ENCODE results near the gene C14orf119.

C14orf119 gene

DNA sequence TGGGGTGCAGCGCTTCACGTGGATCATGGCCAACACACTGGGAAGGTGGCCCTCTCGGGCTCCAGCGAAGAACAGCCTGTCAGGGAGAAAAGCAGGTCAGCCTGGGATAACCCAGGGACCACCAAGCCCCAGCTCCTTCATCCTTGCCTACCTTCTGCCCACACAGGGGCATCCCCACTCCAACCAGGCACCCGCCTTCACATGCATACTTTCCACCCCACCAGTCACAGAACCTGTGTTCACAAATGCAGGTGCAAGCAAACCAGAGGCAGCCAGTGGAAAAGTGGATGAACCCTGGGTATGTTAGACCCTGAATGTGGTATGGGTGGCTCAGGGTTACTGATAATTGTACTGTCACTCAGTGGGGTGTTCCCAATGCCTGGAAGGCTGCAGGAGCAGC is 36.2 kb downstream of the C14orf119 start:
- peaks cover 0 to 3% (median 0%) of the 10 kb centered on the region in 5 donors for H3K27me3 ChIP-seq (ENCODE audit: control insufficient read depth in 5 of 5, insufficient read depth in 4 of 5, low read length in 5 of 5)
- H3K27ac ChIP-seq (ENCODE audit: low read depth, low read length), result no peak overlapping the region
- H3K9ac ChIP-seq (ENCODE audit: low read length in 5 of 5), result no peak overlapping the region
- H3K4me1 ChIP-seq (ENCODE audit: control insufficient read depth in 5 of 5, insufficient read depth in 5 of 5, low read length in 5 of 5), result peaks cover 0 to 3% (median under 1%) of the 10 kb centered on the region in 5 donors
- no peak overlapping the region for H3K4me3 ChIP-seq (ENCODE audit: low read depth in 1 of 5, low read length in 5 of 5)
- H3K36me3 ChIP-seq (ENCODE audit: control insufficient read depth in 5 of 5, insufficient read depth in 5 of 5, low read length in 5 of 5), result peaks cover 0 to 47% (median 33%) of the 10 kb centered on the region in 5 donors
- H3K9me3 ChIP-seq (ENCODE audit: control insufficient read depth in 5 of 5, low read length in 5 of 5), result no peaks in the 10 kb centered on the region

DNA sequence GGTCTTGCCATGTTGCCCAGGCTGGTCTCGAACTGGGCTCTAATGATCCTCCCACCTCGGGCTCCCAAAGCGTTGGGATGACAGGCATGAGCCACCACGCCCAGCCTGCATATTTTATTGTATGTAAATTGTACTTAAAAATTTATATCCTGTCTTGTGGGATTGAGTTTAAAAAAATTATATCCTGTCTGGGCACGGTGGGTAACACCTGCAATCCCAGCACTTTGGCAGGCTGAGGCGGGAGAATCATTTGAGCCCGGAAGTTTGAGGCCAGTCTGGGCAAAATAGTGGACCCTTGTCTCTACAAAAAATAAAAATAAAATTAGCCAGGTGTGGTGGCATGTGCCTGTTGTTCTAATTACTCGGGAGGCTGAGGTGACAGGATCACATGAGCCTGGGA is 37.7 kb downstream of the C14orf119 start:
- Histone ChIP-seq H3K36me3 (ENCODE audit: control insufficient read depth in 5 of 5, insufficient read depth in 5 of 5, low read length in 5 of 5) (peaks cover 0 to 47% (median 35%) of the 10 kb centered on the region in 5 donors), H3K27me3 (ENCODE audit: control insufficient read depth in 5 of 5, insufficient read depth in 4 of 5, low read length in 5 of 5) (peaks cover 0 to 3% (median 0%) of the 10 kb centered on the region in 5 donors), H3K9me3 (ENCODE audit: control insufficient read depth in 5 of 5, low read length in 5 of 5) (no peaks in the 10 kb centered on the region), H3K4me1 (ENCODE audit: control insufficient read depth in 5 of 5, insufficient read depth in 5 of 5, low read length in 5 of 5) (no peaks in the 10 kb centered on the region), H3K9ac (ENCODE audit: low read length in 5 of 5) (no peak overlapping the region), H3K27ac (ENCODE audit: low read depth, low read length) (no peak overlapping the region), H3K4me3 (ENCODE audit: low read depth in 1 of 5, low read length in 5 of 5) (no peak overlapping the region)

DNA sequence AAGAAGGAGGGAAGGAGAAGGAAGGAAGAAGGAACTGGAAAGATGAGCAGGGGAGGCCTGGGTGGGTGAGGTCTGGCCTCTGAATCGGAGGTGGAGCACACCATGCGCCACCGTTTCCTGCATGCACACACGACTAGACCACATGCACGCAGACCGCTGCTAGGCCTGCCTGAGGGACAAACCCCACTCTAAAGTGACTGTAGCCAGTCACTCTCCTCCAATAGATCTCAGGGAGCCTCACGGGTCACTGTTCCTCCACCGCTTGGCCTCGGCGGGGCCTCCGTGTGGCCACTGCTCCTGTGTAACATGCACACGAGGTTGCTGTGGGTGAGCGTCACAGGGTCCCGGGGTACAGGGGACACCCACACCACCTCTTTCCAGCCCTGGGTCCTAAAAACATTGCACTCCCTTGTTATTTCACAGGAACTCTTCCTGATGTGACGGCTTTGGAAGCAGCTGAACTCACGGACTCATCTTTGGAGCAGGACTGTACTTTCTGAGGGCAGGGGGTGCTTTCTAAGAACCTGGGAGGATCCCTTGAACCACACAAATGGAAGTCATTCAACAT is 41.3 kb downstream of the C14orf119 start:
- Histone ChIP-seq H3K9ac (ENCODE audit: low read length in 5 of 5) (no peak overlapping the region), H3K27me3 (ENCODE audit: control insufficient read depth in 5 of 5, insufficient read depth in 4 of 5, low read length in 5 of 5) (no peaks in the 10 kb centered on the region), H3K4me3 (ENCODE audit: low read depth in 1 of 5, low read length in 5 of 5) (no peak overlapping the region), H3K36me3 (ENCODE audit: control insufficient read depth in 5 of 5, insufficient read depth in 5 of 5, low read length in 5 of 5) (peaks cover 0 to 46% (median 36%) of the 10 kb centered on the region in 5 donors), H3K4me1 (ENCODE audit: control insufficient read depth in 5 of 5, insufficient read depth in 5 of 5, low read length in 5 of 5) (peaks cover 0 to 1% (median 0%) of the 10 kb centered on the region in 5 donors), H3K27ac (ENCODE audit: low read depth, low read length) (no peak overlapping the region), H3K9me3 (ENCODE audit: control insufficient read depth in 5 of 5, low read length in 5 of 5) (no peaks in the 10 kb centered on the region)

DNA sequence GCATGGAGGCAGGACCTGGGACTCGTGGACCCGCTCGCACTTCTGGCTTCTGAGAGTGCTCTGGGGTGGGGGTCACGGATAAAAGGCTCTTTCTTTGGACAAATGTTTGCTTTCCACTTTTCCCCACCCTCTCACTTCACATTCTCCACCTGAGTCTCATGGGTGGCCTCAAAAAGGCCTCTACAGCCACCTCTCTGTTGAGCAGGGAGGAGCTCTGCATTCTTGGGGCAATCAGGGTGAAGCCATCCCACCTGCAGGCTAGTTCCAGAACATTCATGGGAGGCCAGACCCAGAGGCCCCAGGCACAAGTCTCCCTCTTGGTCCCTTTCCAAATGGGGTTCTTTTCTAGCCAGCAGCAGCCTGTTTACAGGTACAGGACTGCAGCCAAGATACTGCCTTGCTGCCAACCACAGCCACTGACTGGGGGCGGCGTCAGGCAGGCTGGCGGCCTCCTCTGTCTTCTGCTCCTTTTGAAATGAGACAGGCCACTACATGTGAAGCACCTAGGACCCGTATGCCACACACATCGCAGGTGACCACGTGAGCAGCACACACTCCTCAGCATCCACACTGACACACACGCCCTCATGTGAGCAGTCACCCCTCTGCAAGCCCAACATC is 42.0 kb downstream of the C14orf119 start:
- Histone ChIP-seq H3K27ac (ENCODE audit: low read depth, low read length) (no peak overlapping the region), H3K9me3 (ENCODE audit: control insufficient read depth in 5 of 5, low read length in 5 of 5) (no peaks in the 10 kb centered on the region)

DNA sequence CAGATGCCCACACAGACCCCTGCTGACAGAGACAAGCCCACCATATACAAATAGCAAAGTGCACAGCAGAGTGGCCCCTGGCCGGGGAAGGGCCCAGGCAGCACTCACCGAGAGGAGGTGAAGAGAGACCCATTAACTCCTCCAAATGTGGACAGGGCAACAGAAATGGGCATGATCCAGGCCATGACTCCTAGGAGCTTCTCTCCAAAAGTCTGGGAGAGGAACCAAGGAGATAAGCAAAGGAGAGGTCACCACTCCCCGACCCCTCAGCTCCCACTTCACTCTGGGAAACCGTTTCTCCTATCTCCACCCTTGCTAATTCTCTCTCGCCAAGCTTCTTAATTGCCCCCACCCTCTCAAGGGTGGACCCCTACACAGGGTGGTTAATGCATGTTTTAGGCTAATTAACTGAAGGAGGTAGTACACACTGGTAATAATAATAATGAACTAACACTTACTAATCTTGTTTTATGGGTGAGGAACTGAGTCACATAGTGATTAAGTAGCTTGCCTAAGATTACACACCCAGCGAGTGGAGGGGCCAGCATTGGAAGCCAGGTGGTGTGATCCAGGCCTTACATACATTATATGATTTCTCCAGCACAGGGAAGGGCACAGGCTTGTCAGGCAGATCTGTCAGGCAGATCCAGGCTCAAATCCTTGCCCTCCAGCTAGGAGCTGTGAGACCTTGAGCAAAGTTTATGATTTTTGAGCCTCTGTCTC is 42.7 kb downstream of the C14orf119 start:
- Histone ChIP-seq H3K4me3 (ENCODE audit: low read depth in 1 of 5, low read length in 5 of 5) (no peak overlapping the region), H3K27ac (ENCODE audit: low read depth, low read length) (no peak overlapping the region), H3K27me3 (ENCODE audit: control insufficient read depth in 5 of 5, insufficient read depth in 4 of 5, low read length in 5 of 5) (no peaks in the 10 kb centered on the region), H3K9ac (ENCODE audit: low read length in 5 of 5) (no peak overlapping the region), H3K4me1 (ENCODE audit: control insufficient read depth in 5 of 5, insufficient read depth in 5 of 5, low read length in 5 of 5) (peaks cover 0 to 14% (median 7%) of the 10 kb centered on the region in 5 donors), H3K9me3 (ENCODE audit: control insufficient read depth in 5 of 5, low read length in 5 of 5) (no peaks in the 10 kb centered on the region), H3K36me3 (ENCODE audit: control insufficient read depth in 5 of 5, insufficient read depth in 5 of 5, low read length in 5 of 5) (peaks cover 0 to 45% (median 36%) of the 10 kb centered on the region in 5 donors)

More for the DNA sequence above, 42.0 kb downstream of the C14orf119 start:
- H3K9ac ChIP-seq (ENCODE audit: low read length in 5 of 5), result no peak overlapping the region
- no peak overlapping the region for H3K4me3 ChIP-seq (ENCODE audit: low read depth in 1 of 5, low read length in 5 of 5)
- peaks cover 0 to 45% (median 36%) of the 10 kb centered on the region in 5 donors for H3K36me3 ChIP-seq (ENCODE audit: control insufficient read depth in 5 of 5, insufficient read depth in 5 of 5, low read length in 5 of 5)
- no peaks in the 10 kb centered on the region for H3K27me3 ChIP-seq (ENCODE audit: control insufficient read depth in 5 of 5, insufficient read depth in 4 of 5, low read length in 5 of 5)
- peaks cover 0 to 7% (median under 1%) of the 10 kb centered on the region in 5 donors for H3K4me1 ChIP-seq (ENCODE audit: control insufficient read depth in 5 of 5, insufficient read depth in 5 of 5, low read length in 5 of 5)

GRCh38 chr14:23139874-23140273 is 44.6 kb downstream of the C14orf119 start:
- Histone ChIP-seq H3K9ac (ENCODE audit: low read length in 5 of 5) (no peak overlapping the region), H3K4me1 (ENCODE audit: control insufficient read depth in 5 of 5, insufficient read depth in 5 of 5, low read length in 5 of 5) (peaks cover 0 to 18% (median 7%) of the 10 kb centered on the region in 5 donors), H3K27ac (ENCODE audit: low read depth, low read length) (no peak overlapping the region), H3K27me3 (ENCODE audit: control insufficient read depth in 5 of 5, insufficient read depth in 4 of 5, low read length in 5 of 5) (no peaks in the 10 kb centered on the region), H3K36me3 (ENCODE audit: control insufficient read depth in 5 of 5, insufficient read depth in 5 of 5, low read length in 5 of 5) (peaks cover 0 to 45% (median 36%) of the 10 kb centered on the region in 5 donors), H3K9me3 (ENCODE audit: control insufficient read depth in 5 of 5, low read length in 5 of 5) (no peaks in the 10 kb centered on the region), H3K4me3 (ENCODE audit: low read depth in 1 of 5, low read length in 5 of 5) (no peak overlapping the region)

DNA sequence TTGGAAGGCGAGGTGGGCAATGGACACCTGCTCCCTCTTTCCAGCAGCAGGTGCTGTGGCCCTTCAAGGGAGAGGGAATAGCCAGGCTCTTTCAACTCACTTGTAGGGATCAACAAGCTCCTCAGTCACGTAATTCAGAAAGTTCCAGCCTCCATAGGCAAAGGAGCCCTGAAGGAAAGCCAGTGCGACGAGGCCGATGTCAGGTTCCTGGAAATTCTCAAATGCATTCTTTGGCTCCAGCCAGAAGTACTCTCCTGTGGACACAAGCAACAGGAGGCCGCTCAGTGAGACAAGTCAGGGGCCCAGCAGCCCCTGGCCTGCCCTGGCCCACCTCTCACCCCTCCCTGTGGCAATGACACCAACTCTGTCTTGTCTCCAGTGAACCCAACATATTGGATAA is 45.1 kb downstream of the C14orf119 start:
- H3K4me1 ChIP-seq (ENCODE audit: control insufficient read depth in 5 of 5, insufficient read depth in 5 of 5, low read length in 5 of 5), result peaks cover 0 to 19% (median 7%) of the 10 kb centered on the region in 5 donors
- peaks cover 0 to 45% (median 36%) of the 10 kb centered on the region in 5 donors for H3K36me3 ChIP-seq (ENCODE audit: control insufficient read depth in 5 of 5, insufficient read depth in 5 of 5, low read length in 5 of 5)
- no peak overlapping the region for H3K4me3 ChIP-seq (ENCODE audit: low read depth in 1 of 5, low read length in 5 of 5)
- H3K27me3 ChIP-seq (ENCODE audit: control insufficient read depth in 5 of 5, insufficient read depth in 4 of 5, low read length in 5 of 5), result no peaks in the 10 kb centered on the region
- no peak overlapping the region for H3K9ac ChIP-seq (ENCODE audit: low read length in 5 of 5)
- no peak overlapping the region for H3K27ac ChIP-seq (ENCODE audit: low read depth, low read length)
- no peaks in the 10 kb centered on the region for H3K9me3 ChIP-seq (ENCODE audit: control insufficient read depth in 5 of 5, low read length in 5 of 5)

GRCh38 chr14:23141706-23142444 is 46.6 kb downstream of the C14orf119 start:
- H3K9me3 ChIP-seq (ENCODE audit: control insufficient read depth in 5 of 5, low read length in 5 of 5), result no peaks in the 10 kb centered on the region
- H3K36me3 ChIP-seq (ENCODE audit: control insufficient read depth in 5 of 5, insufficient read depth in 5 of 5, low read length in 5 of 5), result peaks cover 0 to 35% (median 26%) of the 10 kb centered on the region in 5 donors
- H3K9ac ChIP-seq (ENCODE audit: low read length in 5 of 5), result no peak overlapping the region
- H3K4me3 ChIP-seq (ENCODE audit: low read depth in 1 of 5, low read length in 5 of 5), result no peak overlapping the region
- no peaks in the 10 kb centered on the region for H3K27me3 ChIP-seq (ENCODE audit: control insufficient read depth in 5 of 5, insufficient read depth in 4 of 5, low read length in 5 of 5)
- H3K4me1 ChIP-seq (ENCODE audit: control insufficient read depth in 5 of 5, insufficient read depth in 5 of 5, low read length in 5 of 5), result peaks cover 0 to 34% (median 20%) of the 10 kb centered on the region in 5 donors
- peak overlapping the region; percentile 58 for H3K27ac ChIP-seq (ENCODE audit: low read depth, low read length)

DNA sequence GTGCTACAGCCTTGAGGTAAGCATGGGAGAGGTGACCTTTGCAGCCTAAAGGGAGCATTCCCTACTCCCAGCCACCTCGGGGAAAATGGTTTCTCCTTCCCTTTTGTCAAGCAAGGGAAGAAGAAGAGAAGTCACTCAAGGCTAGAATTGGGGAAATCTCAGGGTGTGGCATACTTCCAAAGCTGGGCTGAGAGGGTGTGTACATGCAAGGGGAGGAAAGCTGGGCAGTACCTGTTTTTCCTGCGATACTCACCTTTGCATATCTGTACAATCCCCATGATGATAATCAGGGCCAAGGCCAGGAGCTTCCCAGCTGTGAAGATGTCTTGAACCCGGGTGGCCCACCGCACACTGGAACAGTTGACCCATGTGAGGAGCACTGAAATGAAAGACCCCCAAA is 47.5 kb downstream of the C14orf119 start:
- Histone ChIP-seq H3K36me3 (ENCODE audit: control insufficient read depth in 5 of 5, insufficient read depth in 5 of 5, low read length in 5 of 5) (peaks cover 0 to 26% (median 20%) of the 10 kb centered on the region in 5 donors), H3K4me3 (ENCODE audit: low read depth in 1 of 5, low read length in 5 of 5) (no peak overlapping the region), H3K27ac (ENCODE audit: low read depth, low read length) (no peak overlapping the region), H3K9ac (ENCODE audit: low read length in 5 of 5) (no peak overlapping the region), H3K27me3 (ENCODE audit: control insufficient read depth in 5 of 5, insufficient read depth in 4 of 5, low read length in 5 of 5) (no peaks in the 10 kb centered on the region), H3K4me1 (ENCODE audit: control insufficient read depth in 5 of 5, insufficient read depth in 5 of 5, low read length in 5 of 5) (peaks cover 0 to 34% (median 22%) of the 10 kb centered on the region in 5 donors), H3K9me3 (ENCODE audit: control insufficient read depth in 5 of 5, low read length in 5 of 5) (no peaks in the 10 kb centered on the region)
